GM12878 (cell line): Measurements from ENCODE around the gene DAB2IP. TPM values are rescaled to one million over a fixed set of nuclear protein-coding genes. Genes with fewer than 3 reads are reported as not detected.

Experiments
- ATAC-seq: fragments of 200-7000 bp; cut with Tn5 transposase; 3 replicates; pipeline ENCODE4 v1.9.1; 2020; ENCODE audit warnings: mild to moderate bottlenecking, moderate library complexity
- BruUV-seq: library from RNA; stranded (reverse); fragments of 400-500 nt; replicated peaks from 2 replicates; lab custom pipeline; 2021; lab: Mats Ljungman, UMichigan
- CTCF ChIA-PET: fragments of 300-600 bp; sonication (Branson Sonifier 250); formaldehyde crosslinking; extraction: SDS; loops from one replicate; lab custom pipeline; 2021; ENCODE audit warnings: inconsistent platforms; lab: Yijun Ruan, JAX
- POLR2A ChIA-PET: fragments of 350-600 bp; formaldehyde crosslinking; extraction: SDS; loops from one replicate; lab custom pipeline; 2021; ENCODE audit warnings: inconsistent platforms; lab: Charles Lee
- RAD21 ChIA-PET: fragments of 300-600 bp; sonication (Branson Sonifier 250); formaldehyde crosslinking; loops from one replicate; lab custom pipeline; 2023; ENCODE audit warnings: antibody characterized with exemption; ENCODE audit not compliant: unreplicated experiment; lab: Charles Lee
- SMC1A ChIA-PET: fragments of 300-600 bp; sonication (Branson Sonifier 250); formaldehyde crosslinking; loops from one replicate; lab custom pipeline; 2023; ENCODE audit not compliant: unreplicated experiment, uncharacterized antibody; lab: Charles Lee
- DNase-seq: peaks from one replicate; pipeline ENCODE4 v3.0.0-alpha.2; 2011; ENCODE audit warnings: low read depth, low spot score
- FAIRE-seq: peaks from 3 replicates; lab custom pipeline; 2011; peaks lifted over from hg19 to GRCh38; lab: Jason Lieb, UNC
- H2AFZ ChIP-seq: 2 replicates; pipeline ENCODE4 v1.6.0; 2011; ENCODE audit warnings: low read depth, low read length, control low read depth; ENCODE audit not compliant: control insufficient read depth
- H3K27ac ChIP-seq: 2 replicates; pipeline ENCODE4 v1.5.1; 2011; ENCODE audit warnings: control low read depth; ENCODE audit not compliant: control insufficient read depth, insufficient read depth
- H3K27me3 ChIP-seq, 2 experiments: replicated peaks in 1 of 2; 2 replicates each; pipeline versions ENCODE4 v1.6.0 to v1.6.1; 2011; ENCODE audit warnings: low read length in 1 of 2; ENCODE audit not compliant: control insufficient read depth in 2 of 2, insufficient read depth in 2 of 2
- H3K36me3 ChIP-seq, 2 experiments: 2 replicates each; pipeline ENCODE4 v1.5.1; 2011; ENCODE audit warnings: low read length in 1 of 2; ENCODE audit not compliant: control insufficient read depth in 2 of 2, insufficient read depth in 2 of 2
- H3K4me1 ChIP-seq: 2 replicates; pipeline ENCODE4 v1.6.1; 2011; ENCODE audit warnings: mild to moderate bottlenecking, low read length, moderate library complexity, mixed read lengths; ENCODE audit not compliant: control insufficient read depth, insufficient read depth
- H3K4me2 ChIP-seq: 2 replicates; pipeline ENCODE4 v1.6.0; 2011; ENCODE audit warnings: control low read depth; ENCODE audit not compliant: control insufficient read depth, insufficient read depth
- H3K4me3 ChIP-seq: fragments of 200-600 bp; sonication (generic); 2 replicates; pipeline ENCODE4 v1.5.1; 2016
- H3K79me2 ChIP-seq: 2 replicates; pipeline ENCODE4 v1.6.0; 2011; ENCODE audit warnings: low read length; ENCODE audit not compliant: control insufficient read depth, insufficient read depth
- H3K9ac ChIP-seq: 2 replicates; pipeline ENCODE4 v1.8.0; 2011; ENCODE audit warnings: low read length, control low read depth, mixed read lengths; ENCODE audit not compliant: control insufficient read depth, insufficient read depth
- H3K9me3 ChIP-seq: replicated peaks from 3 replicates; pipeline ENCODE4 v1.5.1; 2011; ENCODE audit warnings: mild to moderate bottlenecking, low read length; ENCODE audit not compliant: control insufficient read depth, insufficient read depth
- H4K20me1 ChIP-seq: 2 replicates; pipeline ENCODE4 v1.6.0; 2011; ENCODE audit not compliant: control insufficient read depth, insufficient read depth
- BCL3 ChIP-seq: IDR thresholded peaks from 2 replicates; pipeline ENCODE4 v1.6.1; 2011; ENCODE audit warnings: borderline replicate concordance, low read depth, mild to moderate bottlenecking, moderate library complexity, low read length; ENCODE audit not compliant: insufficient read depth, poor library complexity, severe bottlenecking
- PRDM15 ChIP-seq: fragments of 450-650 bp; formaldehyde crosslinking; IDR thresholded peaks from 2 replicates; pipeline ENCODE4 v1.4.0; 2020; ENCODE audit warnings: mild to moderate bottlenecking, moderate library complexity
- SMC3 ChIP-seq: IDR thresholded peaks from 2 replicates; pipeline ENCODE4 v1.6.1; 2011; ENCODE audit warnings: low read length, improper control_type of control experiment, borderline replicate concordance
- TAF1 ChIP-seq: IDR thresholded peaks from 2 replicates; pipeline ENCODE4 v1.6.1; 2011; ENCODE audit warnings: mild to moderate bottlenecking, low read depth, low read length, borderline replicate concordance
- ZNF207 ChIP-seq: fragments of 450-650 bp; IDR thresholded peaks from 2 replicates; pipeline ENCODE4 v1.6.1; 2014; ENCODE audit warnings: antibody characterized with exemption, mild to moderate bottlenecking, borderline replicate concordance
- ZNF274 ChIP-seq: IDR thresholded peaks from one replicate; pipeline ENCODE4 v1.8.0; 2011; ENCODE audit not compliant: insufficient read length, insufficient read depth
- WGBS: methylation state at CpG from one replicate; pipeline ENCODE4 v1.1.6; 2016; ENCODE audit warnings: low lambda C conversion rate; ENCODE audit not compliant: insufficient replicate concordance, insufficient coverage; ENCODE audit errors: missing lambda C conversion rate; 5-methylcytosine and 5-hydroxymethylcytosine counted together
- in situ Hi-C: fragments of 300-500 bp; cut with MboI; formaldehyde crosslinking; loops from 9 replicates; pipeline ENCODE4 v1.14.3; 2018; ENCODE audit warnings: mixed read lengths
- intact Hi-C: fragments of 100-400 bp; cut with micrococcal nuclease; formaldehyde crosslinking; loops from one replicate; pipeline ENCODE4 v1.14.2; 2022; ENCODE audit not compliant: unreplicated experiment
- polyA plus RNA-seq, 11 experiments: library from polyadenylated mRNA; depleted of rRNA in 4 of 11; unstranded in 6 of 11; stranded (reverse) in 5 of 11; fragments of >200 nt; fragmentation: Nextera tagmentation in 4 of 11; fragmentation: Illumina TruSeq in 1 of 11; extraction: Ambion mirVana in 4 of 11; extraction: Trizol in 1 of 11; gene quantifications; 1 replicate in 1 of 11; 2 replicates in 10 of 11; pipeline versions ENCODE4 v1.2.1 to v1.2.3, GENCODE V29; 2011 to 2016; ENCODE audit warnings: inconsistent platforms in 2 of 11, missing spikeins in 2 of 11, low read depth in 1 of 11
- total RNA-seq, 4 experiments: library from RNA; depleted of rRNA in 3 of 4; stranded (reverse); fragments of >200 nt in 3 of 4; fragmentation: Illumina TruSeq in 1 of 4; extraction: Trizol in 1 of 4; gene quantifications; 2 replicates each; pipeline versions ENCODE4 v1.2.1 to v1.2.3, GENCODE V29; 2013 to 2021

Gene DAB2IP
- total and polyA plus RNA-seq, 10 of the 15 experiments (the other 5 are each of a cell fraction or from before 2014, with no cell fraction given), result 0.03 to 0.38 (median 0.14) TPM; not detected in 6

- FAIRE-seq, result no peak
- no peak for TF ChIP-seq SMC3
- no peak for TF ChIP-seq ZNF274
- peak; percentile 34 for TF ChIP-seq BCL3
- TF ChIP-seq PRDM15, result no peak
- no peak for TF ChIP-seq ZNF207
- TF ChIP-seq TAF1, result no peak
- no peak overlapping the region for H3K27ac ChIP-seq
- no peaks in the 10 kb centered on the region for H4K20me1 ChIP-seq
- no peak overlapping the region for H3K4me3 ChIP-seq
- no peaks in the 10 kb centered on the region for H3K9me3 ChIP-seq
- ChIA-PET CTCF (no interaction called here), SMC1A (no interaction called here), POLR2A (no interaction called here), RAD21 (no interaction called here)
- H3K9ac ChIP-seq, result no peak overlapping the region
- H3K27me3 ChIP-seq, result no peaks in the 10 kb centered on the region; a peak in 1 of 4 replicates
- no peaks in the 10 kb centered on the region for H3K36me3 ChIP-seq
- BruUV-seq, result no TSS peak
- ATAC-seq, result no peak
- peaks cover 13% of the 10 kb centered on the region for H3K4me1 ChIP-seq
- H3K79me2 ChIP-seq, result no peaks in the 10 kb centered on the region
- no peak overlapping the region for H3K4me2 ChIP-seq
- intact Hi-C loops, result no loop called here
- in situ Hi-C loops, result no loop called here
- DNase-seq, result no peak
- no peak overlapping the region for H2AFZ ChIP-seq
- WGBS, result 42% methylated on average over 21 of the region's 21 CpGs
Observed at GRCh38 chr9:121725008-121725775, 73.8 kb downstream of the DAB2IP start.
